HL-60/S4 treated with phorbol 12-myristate 13-acetate at 8.2 ng/mL for 4 days and 3 days (cell line): Measurements from ENCODE around the gene ROPN1B.
"Not testable (repeated sequence)": the region's sequence is repeated elsewhere in the genome, so short reads cannot be mapped to it uniquely, and the experiment has no call there.

Experiments used
- in situ Hi-C: fragments of 300-500 bp; cut with MboI; formaldehyde crosslinking; loops from 2 replicates; pipeline ENCODE4 v1.15.0; 2022; ENCODE audit warnings: low sequenced_read_pairs

ROPN1B gene

GRCh38 chr3:125957674-125958510 is 11.1 kb upstream of the ROPN1B start:
- in situ Hi-C loops = no loop called here

GRCh38 chr3:125958511-125959316 is 10.3 kb upstream of the ROPN1B start:
- in situ Hi-C loops = no loop called here

- in situ Hi-C loops = no loop called here
Measured at GRCh38 chr3:125959317-125960065, 9.5 kb upstream of the ROPN1B start.

- in situ Hi-C loops = no loop called here
Measured at GRCh38 chr3:125960066-125960424, 8.9 kb upstream of the ROPN1B start.

GRCh38 chr3:125960456-125961288 is 8.3 kb upstream of the ROPN1B start:
- in situ Hi-C loops = no loop called here

- in situ Hi-C loops = no loop called here
Measured at GRCh38 chr3:125961289-125961589, 7.7 kb upstream of the ROPN1B start.

- in situ Hi-C loops = not testable (repeated sequence)
Measured at GRCh38 chr3:125963834-125964233, 5.1 kb upstream of the ROPN1B start.

GRCh38 chr3:125965505-125965904 is 3.5 kb upstream of the ROPN1B start:
- in situ Hi-C loops = no loop called here

GRCh38 chr3:125967156-125967555 is 1.8 kb upstream of the ROPN1B start:
- in situ Hi-C loops = no loop called here

GRCh38 chr3:125968121-125968520 is 857 bp upstream of the ROPN1B start:
- in situ Hi-C loops = not testable (repeated sequence)

- in situ Hi-C loops = not testable (repeated sequence)
Measured at GRCh38 chr3:125971997-125972944, 3.3 kb downstream of the ROPN1B start.

GRCh38 chr3:125975245-125976002 is 6.4 kb downstream of the ROPN1B start:
- in situ Hi-C loops = not testable (repeated sequence)

GRCh38 chr3:125976003-125976390 is 7.0 kb downstream of the ROPN1B start:
- in situ Hi-C loops = not testable (repeated sequence)

GRCh38 chr3:125977104-125977503 is 8.1 kb downstream of the ROPN1B start:
- in situ Hi-C loops = not testable (repeated sequence)

GRCh38 chr3:125984951-125985350 is 16.0 kb downstream of the ROPN1B start:
- in situ Hi-C loops = not testable (repeated sequence)

GRCh38 chr3:125990253-125990970 is 21.4 kb downstream of the ROPN1B start:
- in situ Hi-C loops = no loop called here

GRCh38 chr3:125996751-125997150 is 27.8 kb downstream of the ROPN1B start:
- in situ Hi-C loops = not testable (repeated sequence)

GRCh38 chr3:126002189-126002588 is 33.2 kb downstream of the ROPN1B start:
- in situ Hi-C loops = no loop called here
